ENCODE results near the gene NUDT16L1. TPM values are rescaled to one million over a fixed set of nuclear protein-coding genes. Genes with fewer than 3 reads are reported as not detected.
"Not testable (repeated sequence)": the region's sequence is repeated elsewhere in the genome, so short reads cannot be mapped to it uniquely, and the experiment has no call there.

Gene NUDT16L1
- polyA plus RNA-seq: 100 to 1,000 TPM in 1 of 3 donors, 10 to 100 TPM in 2; 86.5 to 125 (median 99.6) TPM

- Mint-ChIP-seq H3K36me3 (no peaks in the 10 kb centered on the region), H3K4me3 (peak within 1 kb of the TSS; percentile 84 to 88 (median 85)), H3K27ac (peak within 1 kb of the TSS; percentile 77 to 88 (median 83)), H3K27me3 (ENCODE audit: low read depth in 3 of 3) (peaks cover 1 to 11% (median 3%) of the 10 kb centered on the region in 3 donors), H3K9me3 (no peaks in the 10 kb centered on the region), H3K4me1 (peaks cover 9 to 15% of the 10 kb centered on the region in 2 donors)
- DNase-seq: peak; percentile 98
These were observed at the start of gene NUDT16L1 for GRCh38 chr16:4693296-4693955. NUDT16L1 (plus strand) TSS chr16:4693562; CDS start chr16:4693727, 165 bp downstream.

GRCh38 chr16:4646773-4647643 lies 46.4 kb upstream of the NUDT16L1 start:
- Mint-ChIP-seq H3K4me3 (no peak overlapping the region), H3K27ac (no peak overlapping the region), H3K27me3 (ENCODE audit: low read depth in 3 of 3) (peaks cover 0 to 10% (median 2%) of the 10 kb centered on the region in 3 donors)

GRCh38 chr16:4647644-4647980 lies 45.8 kb upstream of the NUDT16L1 start:
- H3K4me1 Mint-ChIP-seq: peaks cover 20 to 21% of the 10 kb centered on the region in 2 donors
- H3K4me3 Mint-ChIP-seq: no peak overlapping the region
- H3K9me3 Mint-ChIP-seq: no peaks in the 10 kb centered on the region
- peaks cover 0 to 4% (median 3%) of the 10 kb centered on the region in 3 donors for H3K36me3 Mint-ChIP-seq
- H3K27ac Mint-ChIP-seq: peak overlapping the region in 1 of 6 donors; percentile 64
- no peak for DNase-seq
- H3K27me3 Mint-ChIP-seq (ENCODE audit: low read depth in 3 of 3): peaks cover 0 to 10% (median 2%) of the 10 kb centered on the region in 3 donors

More at GRCh38 chr16:4646773-4647643, 46.4 kb upstream of the NUDT16L1 start:
- Mint-ChIP-seq H3K36me3 (peaks cover 0 to 4% (median 3%) of the 10 kb centered on the region in 3 donors), H3K9me3 (no peaks in the 10 kb centered on the region), H3K4me1 (peaks cover 20 to 21% of the 10 kb centered on the region in 2 donors)
- no peak for DNase-seq

- Mint-ChIP-seq H3K4me3 (no peak overlapping the region), H3K27me3 (ENCODE audit: low read depth in 3 of 3) (peaks cover 0 to 10% (median 2%) of the 10 kb centered on the region in 3 donors)
These were observed 44.4 kb upstream of the NUDT16L1 start for GRCh38 chr16:4648917-4649316.

GRCh38 chr16:4649744-4650442 lies 43.5 kb upstream of the NUDT16L1 start:
- Mint-ChIP-seq H3K4me3 (no peak overlapping the region), H3K9me3 (no peaks in the 10 kb centered on the region), H3K27ac (peak overlapping the region in 3 of 6 donors; percentile 12 to 34 (median 22)), H3K4me1 (peaks cover 20% of the 10 kb centered on the region in 2 donors), H3K36me3 (peaks cover 0 to 7% (median 4%) of the 10 kb centered on the region in 3 donors), H3K27me3 (ENCODE audit: low read depth in 3 of 3) (peaks cover 0 to 10% (median 2%) of the 10 kb centered on the region in 3 donors)
- peak in 1 of 3 donors; percentile 17 for DNase-seq

More at GRCh38 chr16:4648917-4649316, 44.4 kb upstream of the NUDT16L1 start:
- Mint-ChIP-seq H3K4me1 (peaks cover 20% of the 10 kb centered on the region in 2 donors), H3K27ac (no peak overlapping the region), H3K36me3 (peaks cover 0 to 7% (median 4%) of the 10 kb centered on the region in 3 donors), H3K9me3 (no peaks in the 10 kb centered on the region)
- DNase-seq: no peak

- not testable (repeated sequence) for H3K4me3 Mint-ChIP-seq; H3K9me3 Mint-ChIP-seq; H3K36me3 Mint-ChIP-seq; H3K27me3 Mint-ChIP-seq (ENCODE audit: low read depth in 3 of 3)
- Mint-ChIP-seq H3K4me1 (peaks cover 15 to 18% of the 10 kb centered on the region in 2 donors), H3K27ac (peak overlapping the region in 2 of 6 donors; percentile 12 to 34)
- peak; percentile 67 to 76 (median 72) for DNase-seq
These were observed 42.8 kb upstream of the NUDT16L1 start for GRCh38 chr16:4650443-4651074.

DNA sequence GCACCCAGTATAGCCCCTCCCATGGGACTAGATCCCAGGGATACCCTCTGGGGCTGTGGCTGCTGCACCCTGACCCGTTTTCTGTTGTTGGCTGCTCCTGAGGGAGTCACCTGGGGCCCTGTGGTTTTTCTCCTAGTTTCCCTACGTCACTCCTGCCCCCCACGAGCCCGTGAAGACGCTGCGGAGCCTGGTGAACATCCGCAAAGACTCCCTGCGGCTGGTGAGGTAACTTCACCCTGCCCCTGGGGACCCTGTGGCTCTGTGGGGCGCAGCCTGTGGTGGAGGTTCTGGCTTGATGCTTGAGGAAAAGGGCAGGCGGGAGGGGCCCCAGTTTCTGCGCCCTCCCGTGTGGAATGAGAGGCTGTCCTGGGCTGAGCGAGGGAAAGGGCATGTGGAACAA lies 41.5 kb upstream of the NUDT16L1 start:
- H3K36me3 Mint-ChIP-seq: peaks cover 0 to 7% (median 4%) of the 10 kb centered on the region in 3 donors
- peaks cover 0 to 7% (median 2%) of the 10 kb centered on the region in 3 donors for H3K27me3 Mint-ChIP-seq (ENCODE audit: low read depth in 3 of 3)
- H3K9me3 Mint-ChIP-seq: no peaks in the 10 kb centered on the region
- H3K4me3 Mint-ChIP-seq: no peak overlapping the region
- DNase-seq: no peak
- H3K27ac Mint-ChIP-seq: no peak overlapping the region
- H3K4me1 Mint-ChIP-seq: peaks cover 14 to 16% of the 10 kb centered on the region in 2 donors

DNA sequence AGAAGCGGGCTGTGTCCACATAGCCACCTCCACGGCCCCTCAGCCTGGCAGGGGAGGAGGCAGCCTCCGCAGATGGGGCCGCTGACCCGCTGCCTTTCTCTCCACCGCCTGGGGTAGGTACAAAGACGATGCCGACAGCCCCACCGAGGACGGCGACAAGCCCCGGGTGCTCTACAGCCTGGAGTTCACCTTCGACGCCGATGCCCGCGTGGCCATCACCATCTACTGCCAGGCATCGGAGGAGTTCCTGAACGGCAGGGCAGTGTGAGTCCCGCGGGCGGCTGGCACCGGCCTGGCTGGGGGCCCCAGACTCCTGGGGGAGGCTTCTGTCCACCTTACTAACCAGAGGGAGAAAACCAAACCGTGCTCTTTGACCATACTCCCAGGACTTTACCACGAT lies 40.8 kb upstream of the NUDT16L1 start:
- H3K27me3 Mint-ChIP-seq (ENCODE audit: low read depth in 3 of 3): peaks cover 0 to 7% (median 2%) of the 10 kb centered on the region in 3 donors
- no peak overlapping the region for H3K27ac Mint-ChIP-seq
- peaks cover 14% of the 10 kb centered on the region in 2 donors for H3K4me1 Mint-ChIP-seq

DNA sequence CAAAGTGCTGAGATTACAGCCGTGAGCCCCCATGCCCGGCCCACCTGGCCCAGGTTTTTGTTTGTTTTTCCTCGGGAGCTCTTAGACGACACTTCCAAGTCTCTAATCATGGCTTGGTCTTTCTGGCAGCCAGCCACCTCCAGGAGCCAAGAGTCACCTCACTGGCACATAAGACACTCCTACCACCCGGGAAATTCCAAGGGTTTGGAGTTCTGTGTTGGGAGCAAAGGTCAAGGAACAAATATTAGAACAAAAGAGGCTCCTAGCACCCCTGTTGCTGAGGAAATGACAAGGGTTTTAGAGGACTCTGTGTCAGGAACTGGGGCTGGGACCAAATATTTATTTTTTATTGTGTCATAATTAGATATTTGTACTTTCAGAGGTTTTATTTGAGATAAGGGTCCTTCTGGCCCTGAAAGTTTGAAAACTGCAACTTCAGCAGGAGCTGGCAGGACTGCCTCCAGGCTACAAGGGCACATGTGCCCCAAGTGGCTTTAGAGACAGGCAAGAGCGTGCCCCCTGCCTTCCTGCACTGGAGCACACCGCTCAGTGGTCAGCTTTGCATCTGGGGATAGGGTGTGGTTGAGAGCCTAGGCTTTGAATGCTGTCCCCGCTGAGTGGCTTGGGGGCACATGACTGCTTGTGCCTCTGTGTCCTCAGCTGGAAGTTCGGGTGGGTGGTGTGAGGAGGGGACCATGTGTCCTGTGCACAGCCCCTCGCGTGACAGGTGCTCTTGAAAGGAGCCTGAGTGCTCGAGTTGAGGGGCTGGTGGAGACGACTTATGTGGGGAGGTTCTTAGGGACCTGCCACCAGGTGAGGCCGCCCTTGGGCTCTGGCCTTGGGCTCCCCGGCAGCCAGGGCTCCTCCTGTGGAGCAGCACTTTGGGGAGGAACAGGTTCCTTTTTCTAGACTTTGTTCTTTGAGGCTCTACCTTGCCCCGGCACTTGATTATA lies 39.1 kb upstream of the NUDT16L1 start:
- no peak for DNase-seq
- peaks cover 9 to 10% of the 10 kb centered on the region in 2 donors for H3K4me1 Mint-ChIP-seq
- no peaks in the 10 kb centered on the region for H3K9me3 Mint-ChIP-seq
- H3K27me3 Mint-ChIP-seq (ENCODE audit: low read depth in 3 of 3): peaks cover 0 to 1% (median 0%) of the 10 kb centered on the region in 3 donors
- no peak overlapping the region for H3K27ac Mint-ChIP-seq
- H3K36me3 Mint-ChIP-seq: peaks cover 0 to 7% (median 4%) of the 10 kb centered on the region in 3 donors
- H3K4me3 Mint-ChIP-seq: no peak overlapping the region

More for the DNA sequence above, 40.8 kb upstream of the NUDT16L1 start:
- Mint-ChIP-seq H3K9me3 (no peaks in the 10 kb centered on the region), H3K4me3 (no peak overlapping the region), H3K36me3 (peaks cover 0 to 7% (median 4%) of the 10 kb centered on the region in 3 donors)
- no peak for DNase-seq

DNA sequence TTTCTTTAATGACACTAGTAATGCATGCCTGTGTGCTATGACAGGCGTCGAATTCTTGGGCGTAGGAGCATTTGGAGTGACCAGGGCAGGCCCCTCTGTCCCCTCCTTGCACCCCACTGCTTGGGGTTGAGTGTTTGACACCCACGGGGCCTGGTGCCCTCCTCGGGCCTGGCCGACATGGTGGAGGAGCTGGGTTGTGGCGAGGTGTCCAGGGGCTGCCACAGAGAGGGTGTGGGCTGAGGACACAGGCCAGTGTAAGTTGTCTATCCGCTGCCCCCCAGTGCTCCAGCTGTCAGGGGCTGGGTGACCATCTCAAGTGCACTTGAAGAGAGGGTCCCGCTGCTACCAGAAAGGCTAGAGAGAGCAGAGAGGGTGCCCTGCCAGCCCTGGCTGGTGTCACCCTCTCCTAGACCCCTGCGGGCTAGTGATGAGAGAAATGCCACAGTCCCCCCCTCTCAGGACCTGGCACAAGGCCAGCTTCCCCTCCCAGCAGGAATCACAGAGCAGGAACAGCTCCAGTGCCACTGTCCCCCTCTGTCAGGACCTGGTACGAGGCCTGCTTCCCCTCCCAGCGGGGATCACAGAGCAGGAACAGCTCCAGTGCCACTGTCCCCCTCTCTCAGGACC lies 38.3 kb upstream of the NUDT16L1 start:
- H3K4me1 Mint-ChIP-seq: peaks cover 5 to 15% of the 10 kb centered on the region in 2 donors
- H3K9me3 Mint-ChIP-seq: no peaks in the 10 kb centered on the region
- no peak overlapping the region for H3K4me3 Mint-ChIP-seq
- DNase-seq: no peak
- H3K27me3 Mint-ChIP-seq (ENCODE audit: low read depth in 3 of 3): no peaks in the 10 kb centered on the region
- H3K27ac Mint-ChIP-seq: no peak overlapping the region
- H3K36me3 Mint-ChIP-seq: peaks cover 0 to 7% (median 4%) of the 10 kb centered on the region in 3 donors

- Mint-ChIP-seq H3K27me3 (ENCODE audit: low read depth in 3 of 3) (no peaks in the 10 kb centered on the region), H3K4me3 (no peak overlapping the region), H3K36me3 (peaks cover 0 to 5% (median 0%) of the 10 kb centered on the region in 3 donors), H3K27ac (no peak overlapping the region), H3K4me1 (peaks cover 0 to 17% of the 10 kb centered on the region in 2 donors), H3K9me3 (no peaks in the 10 kb centered on the region)
- DNase-seq: no peak
These were observed 37.6 kb upstream of the NUDT16L1 start for GRCh38 chr16:4655801-4656200.

DNA sequence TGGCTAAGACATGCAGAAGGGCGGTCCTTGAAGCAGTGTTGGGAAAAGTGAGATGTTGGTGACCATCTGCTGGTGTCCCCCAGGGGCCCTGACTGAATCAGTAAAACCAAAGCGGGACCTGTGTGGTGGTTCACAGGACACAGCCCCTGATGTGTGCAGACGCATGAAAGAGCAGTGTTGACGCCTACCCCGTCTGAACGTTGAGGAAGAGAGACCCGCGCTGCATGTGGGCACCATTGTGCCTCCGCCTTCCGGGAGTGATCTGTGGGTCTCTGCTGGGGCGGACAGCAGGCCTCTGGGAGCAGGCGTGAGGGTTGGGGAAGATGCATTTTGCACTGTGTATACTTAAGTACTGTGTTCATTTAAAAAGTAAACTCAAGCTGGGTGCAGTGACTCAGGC lies 37.1 kb upstream of the NUDT16L1 start:
- no peaks in the 10 kb centered on the region for H3K9me3 Mint-ChIP-seq
- H3K27ac Mint-ChIP-seq: no peak overlapping the region
- peaks cover 0 to 5% (median 0%) of the 10 kb centered on the region in 3 donors for H3K36me3 Mint-ChIP-seq
- no peak overlapping the region for H3K4me3 Mint-ChIP-seq
- no peak for DNase-seq
- peaks cover 0 to 22% of the 10 kb centered on the region in 2 donors for H3K4me1 Mint-ChIP-seq
- H3K27me3 Mint-ChIP-seq (ENCODE audit: low read depth in 3 of 3): no peaks in the 10 kb centered on the region

Data from immature natural killer cell (primary cell).